HCT116 (cell line): Measurements from ENCODE around the gene DYNLT1. TPM values are rescaled to one million over a fixed set of nuclear protein-coding genes. Genes with fewer than 3 reads are reported as not detected.

Source experiments
- ATAC-seq: fragments of 200-7000 bp; cut with Tn5 transposase; 2 replicates; pipeline ENCODE4 v1.9.1; 2020; ENCODE audit warnings: mild to moderate bottlenecking, moderate library complexity
- BruUV-seq: library from RNA; stranded (reverse); fragments of 400-500 nt; replicated peaks from 2 replicates; lab custom pipeline; 2021; lab: Mats Ljungman, UMichigan
- CTCF ChIA-PET: fragments of 300-600 bp; sonication (Branson Sonifier 250); formaldehyde crosslinking; loops from one replicate; lab custom pipeline; 2021; ENCODE audit warnings: antibody characterized with exemption; lab: Charles Lee
- POLR2A ChIA-PET: fragments of 300-600, 350-600 bp; sonication (Branson Sonifier 250); formaldehyde crosslinking; loops from one replicate; lab custom pipeline; 2021; ENCODE audit warnings: antibody characterized with exemption; lab: Charles Lee
- RAD21 ChIA-PET, 2 experiments: fragments of 300-600 bp; sonication (Branson Sonifier 250); formaldehyde crosslinking; loops; one replicate each; lab custom pipeline; 2023; ENCODE audit warnings: low total read pairs in 2 of 2; ENCODE audit not compliant: uncharacterized antibody in 2 of 2, unreplicated experiment in 2 of 2, low non-redundant PET in 1 of 2; lab: Charles Lee
- DNase-seq: peaks from one replicate; pipeline ENCODE4 v3.0.0-alpha.2; 2010; ENCODE audit warnings: low read depth, low spot score
- H2AFZ ChIP-seq: fragments of 200-600 bp; shearing (Covaris generic), sonication (generic); 2 replicates; pipeline ENCODE4 v1.6.1; 2017; ENCODE audit warnings: low read depth, mixed run types, mixed read lengths, antibody characterized with exemption, low read length; ENCODE audit not compliant: poor library complexity, severe bottlenecking
- H3K27ac ChIP-seq: 2 replicates; pipeline ENCODE4 v1.5.1; 2012; ENCODE audit warnings: low read depth, low read length
- H3K27me3 ChIP-seq: fragments of 200-600 bp; sonication (generic); 2 replicates; pipeline ENCODE4 v1.6.1; 2016; ENCODE audit warnings: mixed run types, low read length, mixed read lengths; ENCODE audit not compliant: insufficient read depth
- H3K36me3 ChIP-seq, 2 experiments: fragments of 200-500 bp in 1 of 2; fragments of 200-600 bp in 1 of 2; sonication (Bioruptor generic) in 1 of 2; sonication (generic) in 1 of 2; 2 replicates each; pipeline versions ENCODE4 v1.5.1 to v1.6.1; 2014 to 2016; ENCODE audit warnings: low read length in 2 of 2, inconsistent platforms in 1 of 2, mixed read lengths in 1 of 2, mixed run types in 1 of 2; ENCODE audit not compliant: insufficient read depth in 2 of 2, control insufficient read depth in 1 of 2
- H3K4me1 ChIP-seq, 2 experiments: fragments of 200-600 bp in 1 of 2; sonication (generic) in 1 of 2; 2 replicates each; pipeline versions ENCODE4 v1.5.1 to v1.6.1; 2012 to 2017; ENCODE audit warnings: low read length in 2 of 2, inconsistent platforms in 1 of 2, mild to moderate bottlenecking in 1 of 2, mixed read lengths in 1 of 2, mixed run types in 1 of 2, moderate library complexity in 1 of 2; ENCODE audit not compliant: insufficient read depth in 2 of 2, control insufficient read depth in 1 of 2
- H3K4me2 ChIP-seq: fragments of 200-600 bp; sonication (generic); 2 replicates; pipeline ENCODE4 v1.6.1; 2017; ENCODE audit warnings: mixed run types, low read length, mixed read lengths
- H3K4me3 ChIP-seq, 2 experiments: fragments of 200-600 bp in 1 of 2; sonication (generic) in 1 of 2; replicated peaks in 1 of 2; 2 replicates each; pipeline ENCODE4 v1.5.1; 2011 to 2016; ENCODE audit warnings: low read length in 2 of 2, control low read depth in 1 of 2, low read depth in 1 of 2, mild to moderate bottlenecking in 1 of 2, mixed read lengths in 1 of 2, mixed run types in 1 of 2
- H3K79me2 ChIP-seq: fragments of 200-600 bp; sonication (generic); 2 replicates; pipeline ENCODE4 v1.6.1; 2017; ENCODE audit warnings: mild to moderate bottlenecking, mixed run types, low read length, moderate library complexity, mixed read lengths; ENCODE audit not compliant: insufficient read depth
- H3K9ac ChIP-seq: fragments of 200-600 bp; sonication (generic); 2 replicates; pipeline ENCODE4 v1.6.1; 2016; ENCODE audit warnings: low read length, mixed read lengths
- H3K9me2 ChIP-seq: fragments of 200-600 bp; sonication (generic), shearing (Covaris generic); 2 replicates; pipeline ENCODE4 v1.6.1; 2017; ENCODE audit warnings: mixed run types, mild to moderate bottlenecking, moderate library complexity; ENCODE audit not compliant: insufficient read depth
- H3K9me3 ChIP-seq, 2 experiments: fragments of 200-500 bp in 1 of 2; fragments of 200-600 bp in 1 of 2; sonication (Bioruptor generic) in 1 of 2; sonication (generic) in 1 of 2; 2 replicates each; pipeline ENCODE4 v1.6.1; 2014 to 2017; ENCODE audit warnings: low read length in 2 of 2, mixed read lengths in 2 of 2, inconsistent platforms in 1 of 2, low read depth in 1 of 2, mild to moderate bottlenecking in 1 of 2, mixed run types in 1 of 2, moderate library complexity in 1 of 2; ENCODE audit not compliant: control insufficient read depth in 1 of 2, insufficient read depth in 1 of 2
- H4K20me1 ChIP-seq: fragments of 200-600 bp; sonication (generic), shearing (Covaris generic); 2 replicates; pipeline ENCODE4 v1.6.1; 2017; ENCODE audit warnings: mixed run types, mild to moderate bottlenecking, moderate library complexity; ENCODE audit not compliant: insufficient read depth
- ATF3 ChIP-seq: IDR thresholded peaks from 2 replicates; pipeline ENCODE4 v1.6.1; 2012
- CBX3 ChIP-seq: IDR thresholded peaks from 2 replicates; pipeline ENCODE4 v1.6.1; 2012; ENCODE audit warnings: low read depth
- CTCF ChIP-seq, 3 experiments: fragments of 200-600 bp in 1 of 3; sonication (generic) in 1 of 3; IDR thresholded peaks in 2 of 3; conservative IDR thresholded peaks in 1 of 3; 2 replicates each; pipeline ENCODE4 v1.5.1; 2012 to 2017; ENCODE audit warnings: low read depth in 2 of 3, low read length in 2 of 3, antibody characterized with exemption in 1 of 3, borderline replicate concordance in 1 of 3, control low read depth in 1 of 3, mild to moderate bottlenecking in 1 of 3, mixed read lengths in 1 of 3, mixed run types in 1 of 3, moderate library complexity in 1 of 3; ENCODE audit not compliant: insufficient read depth in 1 of 3
- EGR1 ChIP-seq: IDR thresholded peaks from 2 replicates; pipeline ENCODE4 v1.6.1; 2012; ENCODE audit warnings: low read depth
- ELF1 ChIP-seq: IDR thresholded peaks from 2 replicates; pipeline ENCODE4 v1.6.1; 2012; ENCODE audit warnings: low read depth, borderline replicate concordance
- EZH2 ChIP-seq: fragments of 200-600 bp; sonication (generic); IDR thresholded peaks from 2 replicates; pipeline ENCODE4 v1.6.1; 2017; ENCODE audit warnings: antibody characterized with exemption, mixed run types
- EZH2phosphoT487 ChIP-seq: fragments of 200-600 bp; IDR thresholded peaks from 2 replicates; pipeline ENCODE4 v1.6.1; 2018; ENCODE audit warnings: antibody characterized with exemption, borderline replicate concordance
- JUND ChIP-seq: IDR thresholded peaks from 2 replicates; pipeline ENCODE4 v1.6.1; 2012
- RAD21 ChIP-seq: IDR thresholded peaks from 2 replicates; pipeline ENCODE4 v1.6.1; 2012; ENCODE audit warnings: low read depth, mild to moderate bottlenecking
- REST ChIP-seq: IDR thresholded peaks from 2 replicates; pipeline ENCODE4 v1.6.1; 2012; ENCODE audit warnings: low read depth
- SIN3A ChIP-seq: IDR thresholded peaks from 2 replicates; pipeline ENCODE4 v1.6.1; 2012; ENCODE audit warnings: low read depth
- SP1 ChIP-seq: IDR thresholded peaks from 2 replicates; pipeline ENCODE4 v1.6.1; 2012; ENCODE audit warnings: low read depth
- SRF ChIP-seq: IDR thresholded peaks from 2 replicates; pipeline ENCODE4 v1.6.1; 2012; ENCODE audit warnings: low read depth
- TCF7L2 ChIP-seq: IDR thresholded peaks from 2 replicates; pipeline ENCODE4 v1.7.0; 2011; ENCODE audit warnings: borderline replicate concordance, inconsistent platforms; ENCODE audit not compliant: insufficient read depth, insufficient read length; ENCODE audit errors: extremely low read depth
- YY1 ChIP-seq: IDR thresholded peaks from 2 replicates; pipeline ENCODE4 v1.6.1; 2011; ENCODE audit warnings: low read length, low read depth, moderate library complexity, mild to moderate bottlenecking; ENCODE audit not compliant: insufficient replicate concordance; ENCODE audit errors: extremely low read depth
- ZFX ChIP-seq: fragments of 450-650 bp; IDR thresholded peaks from 2 replicates; pipeline ENCODE4 v1.6.1; 2017
- ZNF274 ChIP-seq: fragments of 200-500 bp; sonication (Bioruptor generic); IDR thresholded peaks from 2 replicates; pipeline ENCODE4 v1.6.1; 2014; ENCODE audit warnings: mild to moderate bottlenecking, low read depth, low read length, inconsistent platforms
- intact Hi-C: fragments of 100-400 bp; cut with micrococcal nuclease; formaldehyde crosslinking; loops from 2 replicates; pipeline ENCODE4 v1.10.0; 2022
- total RNA-seq: library from RNA; stranded (reverse); gene quantifications from one replicate; pipeline ENCODE4 v1.2.1, GENCODE V29; 2021; ENCODE audit not compliant: unreplicated experiment

DYNLT1 gene
- total RNA-seq, 1 experiment from 2014 or later, result 239 TPM

- RAD21 ChIA-PET, result no interaction called here
- no peak overlapping the region for H3K4me3 ChIP-seq
- POLR2A ChIA-PET, result no interaction called here
Measured at GRCh38 chr6:158666628-158667359, 22.3 kb upstream of the DYNLT1 start.

More at GRCh38 chr6:158666628-158667359, 22.3 kb upstream of the DYNLT1 start:
- Histone ChIP-seq H4K20me1 (no peaks in the 10 kb centered on the region), H3K79me2 (no peaks in the 10 kb centered on the region), H3K9me3 (no peaks in the 10 kb centered on the region), H3K27ac (no peak overlapping the region), H3K36me3 (no peaks in the 10 kb centered on the region; a peak in 1 of 4 replicates), H3K9me2 (no peaks in the 10 kb centered on the region), H3K4me2 (no peak overlapping the region), H3K4me1 (no peaks in the 10 kb centered on the region), H3K27me3 (no peaks in the 10 kb centered on the region), H3K9ac (no peak overlapping the region), H2AFZ (no peak overlapping the region)
- CTCF ChIA-PET, result no interaction called here
- intact Hi-C loops, result no loop called here
- DNase-seq (no peak), ATAC-seq (no peak)
- TF ChIP-seq CBX3 (no peak), ATF3 (no peak), ZFX (no peak), EZH2phosphoT487 (no peak), SIN3A (no peak), SP1 (no peak), EGR1 (no peak), JUND (no peak), CTCF (IDR thresholded peaks at IDR 0.05 in 2 of 3, conservative IDR thresholded peaks at IDR 0.05 in 1 of 3; ENCODE audit: borderline replicate concordance in 1 of 3, insufficient read depth in 1 of 3, low read depth in 2 of 3, low read length in 2 of 3) (no peak), SRF (no peak), EZH2 (no peak), ELF1 (no peak), TCF7L2 (no peak), REST (no peak), YY1 (no peak), ZNF274 (no peak), RAD21 (no peak)
- BruUV-seq, result no TSS peak
